ENCODE data around the gene PGA3.
"Not testable (repeated sequence)": the region's sequence is repeated elsewhere in the genome, so short reads cannot be mapped to it uniquely, and the experiment has no call there.

Gene PGA3

GRCh38 chr11:61172356-61172755, 31.0 kb upstream of the PGA3 start:
- DNase-seq: no peak

DNA sequence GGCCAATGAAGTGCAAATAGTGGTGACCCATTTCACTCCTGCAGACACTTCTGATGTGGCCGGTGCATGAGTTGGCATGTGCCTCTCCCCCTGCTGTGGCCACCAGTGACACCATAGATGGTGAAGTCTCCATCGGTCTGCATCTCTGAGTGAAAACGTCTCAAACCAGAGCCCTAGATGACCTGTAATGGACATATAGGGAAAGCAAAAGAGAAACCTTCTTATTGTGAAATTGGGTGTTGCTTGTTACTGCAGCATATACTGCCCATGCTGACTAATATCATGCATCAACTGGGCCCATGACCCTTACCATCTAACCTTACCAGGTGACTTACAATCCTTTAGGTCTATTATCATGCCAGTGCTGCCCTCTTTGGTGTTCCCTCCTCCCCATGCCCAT, 30.4 kb upstream of the PGA3 start:
- no peak for DNase-seq

DNA sequence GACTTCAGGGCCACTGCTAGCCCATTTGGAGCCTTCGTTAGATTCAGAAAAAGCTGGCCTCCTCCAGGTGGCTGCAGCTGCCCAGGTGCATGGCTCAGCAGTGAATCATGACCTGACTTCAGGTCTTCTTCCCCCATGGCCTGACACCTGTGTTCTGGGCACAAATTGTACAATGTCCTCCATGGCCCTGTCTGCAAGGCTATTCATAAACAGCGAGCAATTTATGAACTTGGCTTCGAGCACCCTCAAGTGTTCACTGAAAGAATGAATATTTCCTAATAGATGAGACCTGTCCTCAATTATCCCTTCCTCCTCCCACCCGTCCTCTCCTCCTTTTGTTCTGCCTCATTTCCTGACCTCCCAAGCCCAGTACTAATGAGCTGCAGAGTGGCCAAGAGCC, 29.9 kb upstream of the PGA3 start:
- no peak for DNase-seq

- no peak for DNase-seq
Observed at GRCh38 chr11:61174273-61174672, 29.0 kb upstream of the PGA3 start.

DNA sequence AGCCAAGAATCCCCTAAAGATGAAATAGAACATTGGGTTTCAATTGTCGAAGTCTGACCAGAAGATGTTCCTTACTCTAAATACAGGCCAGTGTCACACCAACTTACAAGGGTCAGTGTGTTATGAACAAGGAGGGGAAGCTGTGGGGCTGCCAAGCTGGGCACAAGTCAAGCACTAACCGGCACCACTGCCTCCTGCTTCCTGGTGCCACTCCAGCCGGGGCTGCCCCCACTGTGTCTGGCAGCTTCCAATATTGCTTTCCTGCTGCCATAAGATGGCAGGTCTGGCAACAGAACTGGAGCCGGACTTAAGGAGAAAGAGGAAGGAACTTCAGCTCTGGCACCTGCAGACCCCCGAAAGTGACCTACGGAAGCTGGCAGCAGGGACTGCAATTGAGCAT, 28.4 kb upstream of the PGA3 start:
- no peak for DNase-seq

DNA sequence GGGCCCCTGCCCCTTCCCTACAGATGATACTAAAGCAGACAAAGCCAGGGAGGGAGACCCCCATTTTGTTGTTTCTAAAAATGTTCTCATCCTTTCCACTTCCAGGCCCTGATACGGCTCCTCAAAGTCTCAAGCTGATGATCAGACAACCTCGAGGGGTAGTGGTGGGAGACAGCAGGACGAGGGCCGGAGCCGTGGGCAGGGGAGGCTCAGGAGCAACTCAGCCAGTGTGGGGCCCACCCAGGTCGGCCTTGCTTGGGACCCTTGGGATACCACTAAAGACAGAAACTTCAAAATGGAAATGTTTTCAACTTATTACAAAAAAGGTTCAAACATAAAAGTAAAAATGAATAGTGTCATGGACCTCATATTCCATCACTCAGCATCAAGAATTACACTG, 26.9 kb upstream of the PGA3 start:
- DNase-seq: no peak

GRCh38 chr11:61180205-61180604, 23.1 kb upstream of the PGA3 start:
- DNase-seq: not testable (repeated sequence)

DNA sequence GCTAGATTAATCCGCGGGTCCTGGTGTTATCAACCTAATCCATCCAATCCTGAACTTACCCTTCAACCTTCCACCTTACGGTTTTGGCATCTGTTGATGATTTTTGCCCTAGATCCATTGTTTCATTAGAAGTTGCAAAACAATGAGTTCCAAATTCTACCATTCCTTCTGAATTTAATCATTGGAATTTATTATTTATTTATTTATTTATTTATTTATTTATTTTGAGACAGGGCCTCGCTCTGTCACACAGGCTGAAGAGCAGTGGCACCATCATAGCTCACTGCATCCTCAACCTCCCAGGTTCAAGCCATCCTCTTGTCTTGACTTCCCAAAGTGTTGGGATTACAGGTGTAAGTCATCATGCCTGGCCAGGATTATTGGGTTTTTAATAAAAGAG, 21.8 kb upstream of the PGA3 start:
- DNase-seq: no peak

GRCh38 chr11:61183645-61184044, 19.7 kb upstream of the PGA3 start:
- no peak for DNase-seq

GRCh38 chr11:61186504-61186903, 16.8 kb upstream of the PGA3 start:
- DNase-seq: no peak

- peak; percentile 74 for DNase-seq
Observed at GRCh38 chr11:61187505-61188130, 15.7 kb upstream of the PGA3 start.

- DNase-seq: no peak
Observed at GRCh38 chr11:61189933-61190332, 13.4 kb upstream of the PGA3 start.

- DNase-seq: no peak
Observed at GRCh38 chr11:61193596-61193995, 9.7 kb upstream of the PGA3 start.

DNA sequence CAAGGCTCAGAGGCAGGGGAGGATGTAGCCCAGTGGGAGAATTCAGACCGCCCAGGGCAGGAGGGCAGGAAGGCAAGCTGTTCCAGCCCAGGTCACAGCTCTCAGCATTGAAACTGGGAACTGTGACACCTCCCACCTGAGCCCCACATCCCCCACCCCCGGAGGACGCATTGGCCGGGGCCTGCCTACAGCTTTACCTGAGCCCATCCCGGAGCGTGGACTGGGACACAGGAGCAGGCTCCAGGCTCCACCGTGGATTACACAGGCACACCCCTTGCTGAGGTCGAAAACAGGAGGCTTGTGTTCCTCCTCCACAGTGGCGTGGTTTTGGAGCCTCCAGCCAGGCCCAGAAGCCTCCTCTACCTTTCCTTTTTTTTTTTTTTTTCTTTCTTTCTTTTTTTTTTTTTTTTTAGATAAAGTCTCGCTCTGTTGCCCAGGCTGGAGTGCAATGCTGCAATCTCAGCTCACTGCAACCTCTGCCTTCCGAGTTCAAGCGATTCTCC, 9.1 kb upstream of the PGA3 start:
- DNase-seq: no peak

DNA sequence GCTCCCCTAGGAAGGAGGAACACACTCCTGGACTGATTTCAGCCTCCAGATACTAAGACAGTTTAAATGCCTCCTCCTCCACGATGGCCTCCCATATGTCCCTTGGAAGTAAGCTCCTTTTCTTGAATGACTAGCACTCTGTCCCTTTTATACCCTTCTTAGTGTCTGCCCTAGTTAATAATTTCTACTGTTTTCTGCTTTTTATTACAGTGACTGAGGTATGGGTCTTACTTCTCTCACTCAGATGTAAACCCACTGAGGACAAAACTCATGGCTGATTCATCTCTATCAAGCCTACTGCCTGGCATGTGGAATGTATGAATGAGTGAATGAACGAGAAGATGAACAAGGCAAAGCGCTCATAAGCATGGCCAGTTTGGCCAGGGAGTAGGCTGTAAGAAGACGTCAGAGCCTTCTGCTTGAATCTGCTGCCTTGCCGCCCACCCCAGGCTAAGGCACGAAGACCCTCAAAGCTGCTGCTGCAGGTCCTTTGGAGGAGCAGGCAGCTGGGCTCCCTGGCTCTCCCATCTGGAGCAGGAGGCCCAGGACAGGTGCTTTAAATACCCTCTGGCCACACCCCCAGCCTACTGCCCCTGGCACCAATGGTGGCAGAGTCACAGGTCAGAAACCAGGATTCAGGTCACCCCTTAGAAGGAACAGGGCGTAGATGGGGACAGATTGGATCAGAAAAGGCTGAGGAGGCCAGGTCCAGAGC, 8.2 kb upstream of the PGA3 start:
- DNase-seq: no peak

GRCh38 chr11:61195719-61196118, 7.6 kb upstream of the PGA3 start:
- no peak for DNase-seq

DNA sequence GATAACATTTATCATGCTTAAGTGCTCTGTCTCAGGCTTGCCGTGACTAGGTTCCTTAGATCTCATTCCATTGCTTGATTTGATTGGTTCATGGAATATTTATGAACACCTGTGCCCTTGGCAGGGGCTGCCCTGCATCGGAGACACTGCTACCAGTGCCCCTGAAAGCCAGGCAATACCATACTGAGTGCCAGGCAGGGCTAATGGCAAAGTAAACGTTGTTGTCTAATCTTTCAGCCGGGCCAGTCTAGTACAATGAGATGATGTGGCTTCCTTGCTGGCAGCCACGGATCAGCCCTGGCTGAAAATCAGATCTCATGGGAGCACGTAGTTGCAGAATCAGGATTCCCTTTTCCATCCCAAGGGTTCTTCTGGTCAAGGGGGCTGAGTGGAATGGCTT, 5.0 kb upstream of the PGA3 start:
- DNase-seq: no peak

DNA sequence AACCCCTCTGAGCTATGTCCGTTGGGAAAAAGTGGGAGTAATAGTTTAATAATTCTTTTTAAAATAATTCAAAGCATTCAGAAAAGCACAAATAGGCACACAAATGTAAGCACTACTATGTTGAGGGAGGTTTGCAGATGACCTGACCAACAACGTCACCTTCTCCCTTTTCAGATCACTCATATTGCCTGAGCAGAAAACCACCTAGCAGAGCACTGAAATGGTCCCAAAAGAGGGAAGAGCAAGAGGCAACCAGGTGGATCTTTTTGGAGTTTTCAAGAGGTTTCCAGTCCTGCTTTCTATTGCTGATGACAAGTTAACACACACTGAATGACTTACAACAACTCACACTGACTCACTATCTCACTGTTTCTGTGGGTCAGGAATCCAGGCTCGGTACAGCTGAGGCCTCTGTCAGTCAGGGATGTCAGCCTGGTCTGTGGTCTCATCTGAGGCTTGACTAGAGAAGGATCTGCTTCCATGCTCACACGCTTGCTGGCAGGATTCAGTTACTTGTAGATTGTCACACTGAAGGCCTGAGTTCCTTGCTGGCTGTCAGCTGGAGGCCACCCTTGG, 4.3 kb upstream of the PGA3 start:
- no peak for DNase-seq

DNA sequence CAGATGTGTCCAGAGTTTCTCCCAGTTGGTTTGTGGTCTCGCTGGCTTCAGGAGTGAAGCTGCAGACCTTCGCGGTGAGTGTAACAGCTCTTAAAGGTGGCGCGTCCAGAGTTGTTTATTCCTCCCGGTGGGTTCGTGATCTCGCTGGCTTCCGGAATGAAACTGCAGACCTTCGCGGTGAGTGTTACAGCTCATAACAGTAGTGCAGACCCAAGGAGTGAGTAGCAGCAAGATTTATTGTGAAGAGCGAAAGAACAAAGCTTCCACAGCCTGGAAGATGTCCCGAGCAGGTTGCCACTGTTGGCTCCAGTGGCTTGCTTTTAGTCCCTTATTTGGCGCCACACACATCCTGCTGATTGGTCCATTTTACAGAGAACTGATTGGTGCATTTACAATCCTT, 1.8 kb upstream of the PGA3 start:
- no peak for DNase-seq

GRCh38 chr11:61203873-61204272, 558 bp downstream of the PGA3 start:
- not testable (repeated sequence) for DNase-seq

- not testable (repeated sequence) for DNase-seq
Observed at GRCh38 chr11:61204502-61205059, 1.3 kb downstream of the PGA3 start.

DNA sequence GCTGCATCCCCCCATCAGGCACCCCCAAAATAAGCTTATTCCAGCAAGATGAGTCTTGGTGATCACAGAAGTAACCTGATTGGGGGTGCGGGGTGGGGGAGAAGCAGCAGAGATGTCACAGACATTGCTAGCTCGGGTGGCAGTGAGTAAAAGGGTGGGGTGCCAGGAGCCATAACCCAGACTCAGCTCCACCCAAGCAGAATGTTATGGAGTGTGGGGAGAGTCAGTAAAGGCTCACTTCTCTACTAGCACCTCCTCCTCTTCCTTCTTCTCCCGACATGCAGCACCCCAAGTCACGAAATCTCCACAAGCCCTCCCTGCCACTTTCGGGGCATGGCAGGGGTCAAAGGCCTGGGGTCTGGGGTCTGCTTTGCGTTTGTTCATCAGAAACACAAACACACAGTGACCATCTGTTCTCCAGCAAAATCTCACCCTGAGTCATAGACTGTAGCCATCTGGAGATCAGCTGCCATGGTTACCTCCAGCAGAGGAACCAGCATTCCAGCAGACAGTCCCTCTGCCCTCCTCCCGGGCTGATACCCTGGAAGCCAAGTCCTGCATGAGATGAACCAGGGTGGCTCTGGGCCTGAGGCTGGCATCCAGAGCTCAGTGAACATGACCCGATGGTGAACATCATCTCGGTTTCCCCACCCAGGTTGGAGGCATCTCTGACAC, 4.5 kb downstream of the PGA3 start:
- DNase-seq: not testable (repeated sequence)

GRCh38 chr11:61210629-61211028, 7.3 kb downstream of the PGA3 start:
- not testable (repeated sequence) for DNase-seq

Data from T-helper 9 cell (primary cell).